AG04450 (cell line): Measurements from ENCODE around the gene TNK2. TPM values are rescaled to one million over a fixed set of nuclear protein-coding genes. Genes with fewer than 3 reads are reported as not detected.

Source experiments
- CTCF ChIA-PET: fragments of 300-600, 350-600 bp; formaldehyde crosslinking; extraction: SDS; loops from one replicate; lab custom pipeline; 2022; ENCODE audit warnings: antibody characterized with exemption, inconsistent platforms; lab: Charles Lee
- POLR2A ChIA-PET: fragments of 350-600 bp; formaldehyde crosslinking; extraction: SDS; loops from one replicate; lab custom pipeline; 2021; ENCODE audit warnings: antibody characterized with exemption, inconsistent platforms; lab: Yijun Ruan, JAX
- DNase-seq: peaks from one replicate; pipeline ENCODE4 v3.0.0-alpha.2; 2011; ENCODE audit warnings: low read depth, low spot score
- H3K27ac ChIP-seq: one replicate; pipeline ENCODE4 v1.5.1; 2012; ENCODE audit warnings: low read depth, low read length, control low read depth
- H3K27me3 ChIP-seq: one replicate; pipeline ENCODE4 v1.6.0; 2012; ENCODE audit warnings: low read length; ENCODE audit not compliant: control insufficient read depth, insufficient read depth
- H3K4me3 ChIP-seq: 2 replicates; pipeline ENCODE4 v1.5.1; 2011; ENCODE audit warnings: mild to moderate bottlenecking, low read depth, low read length, control low read depth
- H3K9me3 ChIP-seq: 2 replicates; pipeline ENCODE4 v1.5.1; 2012; ENCODE audit warnings: low read length; ENCODE audit not compliant: control insufficient read depth, insufficient read depth
- CTCF ChIP-seq: IDR thresholded peaks from 2 replicates; pipeline ENCODE4 v1.5.1; 2011; ENCODE audit warnings: low read depth, low read length, control low read depth, inconsistent platforms
- polyA plus RNA-seq: library from polyadenylated mRNA; depleted of rRNA; stranded (reverse); fragments of >200 nt; gene quantifications from 2 replicates; pipeline ENCODE4 v1.2.3, GENCODE V29; 2011

The TNK2 gene
- polyA plus RNA-seq, 1 experiment = 2.7 TPM

GRCh38 chr3:195844671-195845218, 63.6 kb downstream of the TNK2 start:
- no peak for DNase-seq
- Histone ChIP-seq H3K4me3 (no peak overlapping the region), H3K27ac (no peak overlapping the region), H3K9me3 (no peaks in the 10 kb centered on the region), H3K27me3 (peaks cover 2% of the 10 kb centered on the region)
- CTCF ChIA-PET = interaction anchor here (1.6 kb wide), 1 partner anchor 50 kb away, joined by 3 read pairs; no protein-coding TSS in a partner anchor
- TF ChIP-seq CTCF = no peak
- POLR2A ChIA-PET = no interaction called here

GRCh38 chr3:195839260-195840010, 68.9 kb downstream of the TNK2 start:
- Histone ChIP-seq H3K9me3 (no peaks in the 10 kb centered on the region; the same call in 1 of the 2 replicates), H3K27me3 (peaks cover 17% of the 10 kb centered on the region), H3K4me3 (no peak overlapping the region), H3K27ac (no peak overlapping the region)
- POLR2A ChIA-PET = no interaction called here
- no peak for TF ChIP-seq CTCF
- CTCF ChIA-PET = interaction anchor here (1.4 kb wide), 1 partner anchor 10 kb away, joined by 13 read pairs; no protein-coding TSS in a partner anchor
- no peak for DNase-seq

DNA sequence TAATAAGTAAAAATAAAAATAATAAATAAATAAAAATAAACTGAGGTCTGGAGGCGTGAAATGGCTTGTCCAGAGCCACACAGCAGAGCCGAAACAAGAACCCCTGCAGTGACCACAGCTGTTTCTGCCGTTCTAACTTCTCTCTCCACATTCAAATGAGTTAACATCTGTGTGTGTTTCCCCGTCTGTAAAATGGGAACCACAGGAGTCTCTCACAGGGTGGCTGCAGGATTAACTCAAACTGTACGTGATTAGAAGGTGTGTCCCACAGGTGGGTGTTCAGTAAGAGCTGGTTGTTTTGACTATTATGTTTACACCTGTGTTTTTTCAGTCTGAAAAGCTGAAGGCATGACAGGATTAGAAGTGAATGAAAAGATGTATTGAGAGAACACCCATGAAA, 69.6 kb downstream of the TNK2 start:
- CTCF ChIA-PET = interaction anchor here (1.4 kb wide), 1 partner anchor 11 kb away, joined by 13 read pairs; no protein-coding TSS in a partner anchor
- Histone ChIP-seq H3K4me3 (no peak overlapping the region), H3K27me3 (peaks cover 17% of the 10 kb centered on the region), H3K9me3 (no peaks in the 10 kb centered on the region; the same call in 1 of the 2 replicates), H3K27ac (no peak overlapping the region)
- DNase-seq = no peak
- POLR2A ChIA-PET = no interaction called here
- no peak for TF ChIP-seq CTCF

DNA sequence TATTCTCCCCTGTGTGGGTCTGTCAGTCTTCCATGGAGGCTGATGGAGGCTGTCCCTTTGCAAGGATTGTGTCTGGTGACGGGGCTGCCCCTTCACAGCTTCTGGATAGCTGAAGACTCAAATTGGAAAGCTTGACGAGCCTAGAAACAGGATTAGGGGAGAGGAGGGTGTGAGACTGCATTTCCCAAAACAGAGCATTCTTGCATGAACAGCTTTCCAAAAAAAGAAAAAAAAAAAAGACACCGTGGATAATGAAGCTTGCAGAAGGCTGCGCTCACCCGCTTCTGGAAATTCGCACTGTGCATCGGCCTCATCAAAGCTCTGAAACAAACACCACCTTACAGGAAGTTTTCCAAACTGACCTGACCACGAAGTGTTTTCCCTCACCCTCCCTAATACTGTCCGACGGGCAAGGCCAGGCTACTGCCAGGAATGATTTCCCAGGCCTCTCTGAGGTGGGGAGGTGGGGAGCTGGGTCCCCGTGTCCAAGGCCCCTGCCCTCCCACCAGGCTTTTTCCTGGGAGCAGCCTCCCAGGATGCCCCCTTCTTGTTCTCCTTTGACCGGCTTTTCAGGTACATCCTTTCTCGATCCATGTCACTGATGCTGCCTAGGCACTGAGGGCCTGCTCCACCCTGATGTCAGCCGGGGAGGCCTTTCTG, 71.7 kb downstream of the TNK2 start:
- no peak for TF ChIP-seq CTCF
- no peak overlapping the region for H3K27ac ChIP-seq
- POLR2A ChIA-PET = no interaction called here
- CTCF ChIA-PET = interaction anchor here (1.9 kb wide), 1 partner anchor 14 kb away, joined by 10 read pairs; no protein-coding TSS in a partner anchor
- H3K27me3 ChIP-seq = peaks cover 20% of the 10 kb centered on the region
- H3K4me3 ChIP-seq = no peak overlapping the region
- no peaks in the 10 kb centered on the region; the same call in 1 of the 2 replicates for H3K9me3 ChIP-seq
- no peak for DNase-seq
